HG02623 (cell line): ENCODE results near the gene CCDC200.
"Not testable (repeated sequence)": the region's sequence is repeated elsewhere in the genome, so short reads cannot be mapped to it uniquely, and the experiment has no call there.

Source experiments
- ATAC-seq: cut with Tn5 transposase; IDR thresholded peaks from one replicate; pipeline ENCODE4 v1.9.1; 2021; ENCODE audit warnings: moderate library complexity; ENCODE audit not compliant: unreplicated experiment

CCDC200 gene

DNA sequence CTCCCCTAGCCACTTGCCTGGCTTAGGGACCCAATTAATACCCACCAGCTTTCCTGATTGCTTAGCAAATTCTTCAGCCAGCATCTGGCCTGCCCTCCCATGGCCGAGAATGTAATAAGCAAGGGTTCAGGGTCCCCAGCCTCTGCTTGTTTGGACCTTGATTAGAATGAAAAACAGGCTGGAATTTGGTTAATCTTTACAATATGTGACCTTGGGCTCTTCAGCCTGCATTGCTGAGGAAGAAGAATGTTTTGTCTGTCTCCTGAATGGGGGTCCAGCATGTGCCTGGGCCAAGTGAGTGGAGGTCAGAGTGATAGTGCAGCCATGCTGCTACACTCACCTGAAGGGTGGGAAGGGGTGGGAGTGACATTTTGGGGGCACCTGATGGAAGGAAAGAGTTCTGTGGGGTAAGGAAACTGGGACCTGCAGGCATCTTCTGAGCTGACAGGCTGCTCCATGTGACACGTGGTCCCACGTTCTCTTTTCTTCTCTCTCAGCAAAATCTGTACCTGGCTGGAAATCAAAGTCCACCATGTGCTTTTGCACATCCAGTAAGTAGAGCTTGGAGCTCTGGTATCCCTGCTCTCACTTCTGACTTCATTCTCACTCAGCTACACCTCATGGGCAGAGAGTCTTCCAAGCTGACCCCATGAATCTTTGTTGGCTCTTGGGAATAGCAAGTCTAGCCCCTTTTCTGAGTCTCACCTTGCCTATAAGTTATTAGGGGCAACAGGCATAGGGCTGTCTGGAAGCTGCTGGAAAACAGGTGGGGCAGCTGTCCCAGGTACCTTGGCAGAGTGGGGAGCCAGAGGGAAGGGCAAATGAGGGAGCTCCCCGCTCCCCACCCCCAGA is 11.4 kb downstream of the CCDC200 start:
- no peak for ATAC-seq

- no peak for ATAC-seq
These were observed 12.1 kb downstream of the CCDC200 start for GRCh38 chr17:43216369-43216761.

GRCh38 chr17:43215341-43215740 is 13.1 kb downstream of the CCDC200 start:
- no peak for ATAC-seq

GRCh38 chr17:43213545-43213944 is 14.9 kb downstream of the CCDC200 start:
- ATAC-seq: no peak

DNA sequence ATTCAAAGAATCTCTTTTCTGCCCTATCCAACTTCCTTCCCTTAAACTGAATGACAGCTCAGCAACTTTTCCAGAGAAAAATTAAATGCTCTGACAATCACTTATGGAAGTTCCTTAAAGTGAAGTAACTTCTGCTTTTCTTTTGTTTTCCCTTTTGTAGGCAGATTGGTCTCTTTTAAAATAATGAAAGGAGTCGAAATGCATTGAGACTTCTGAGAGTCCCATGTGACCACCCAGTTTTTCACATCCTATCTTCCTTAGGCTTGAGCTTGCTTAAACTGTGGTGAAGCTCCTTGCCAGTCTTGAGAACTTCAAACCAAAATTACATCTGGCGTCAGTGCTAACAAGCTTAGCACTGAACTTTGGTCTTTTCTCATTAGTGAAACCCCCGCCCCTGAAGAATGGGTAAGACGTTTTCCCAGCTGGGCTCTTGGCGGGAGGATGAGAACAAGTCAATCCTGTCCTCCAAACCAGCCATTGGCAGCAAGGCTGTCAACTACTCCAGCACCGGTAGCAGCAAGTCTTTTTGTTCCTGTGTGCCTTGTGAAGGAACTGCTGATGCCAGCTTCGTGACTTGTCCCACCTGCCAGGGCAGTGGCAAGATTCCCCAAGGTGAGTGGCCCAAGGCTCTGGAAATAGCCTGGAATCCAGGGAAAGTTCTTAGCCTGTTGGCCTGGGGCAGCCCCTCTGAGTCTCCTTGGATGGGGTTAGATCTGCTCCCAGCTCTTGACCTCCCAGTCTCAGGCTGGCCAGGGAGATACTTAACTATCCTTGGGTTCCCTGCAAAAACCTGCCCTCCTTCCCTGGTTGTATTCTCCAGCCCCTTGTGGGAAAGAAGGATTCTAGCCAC is 15.6 kb downstream of the CCDC200 start:
- ATAC-seq: no peak

DNA sequence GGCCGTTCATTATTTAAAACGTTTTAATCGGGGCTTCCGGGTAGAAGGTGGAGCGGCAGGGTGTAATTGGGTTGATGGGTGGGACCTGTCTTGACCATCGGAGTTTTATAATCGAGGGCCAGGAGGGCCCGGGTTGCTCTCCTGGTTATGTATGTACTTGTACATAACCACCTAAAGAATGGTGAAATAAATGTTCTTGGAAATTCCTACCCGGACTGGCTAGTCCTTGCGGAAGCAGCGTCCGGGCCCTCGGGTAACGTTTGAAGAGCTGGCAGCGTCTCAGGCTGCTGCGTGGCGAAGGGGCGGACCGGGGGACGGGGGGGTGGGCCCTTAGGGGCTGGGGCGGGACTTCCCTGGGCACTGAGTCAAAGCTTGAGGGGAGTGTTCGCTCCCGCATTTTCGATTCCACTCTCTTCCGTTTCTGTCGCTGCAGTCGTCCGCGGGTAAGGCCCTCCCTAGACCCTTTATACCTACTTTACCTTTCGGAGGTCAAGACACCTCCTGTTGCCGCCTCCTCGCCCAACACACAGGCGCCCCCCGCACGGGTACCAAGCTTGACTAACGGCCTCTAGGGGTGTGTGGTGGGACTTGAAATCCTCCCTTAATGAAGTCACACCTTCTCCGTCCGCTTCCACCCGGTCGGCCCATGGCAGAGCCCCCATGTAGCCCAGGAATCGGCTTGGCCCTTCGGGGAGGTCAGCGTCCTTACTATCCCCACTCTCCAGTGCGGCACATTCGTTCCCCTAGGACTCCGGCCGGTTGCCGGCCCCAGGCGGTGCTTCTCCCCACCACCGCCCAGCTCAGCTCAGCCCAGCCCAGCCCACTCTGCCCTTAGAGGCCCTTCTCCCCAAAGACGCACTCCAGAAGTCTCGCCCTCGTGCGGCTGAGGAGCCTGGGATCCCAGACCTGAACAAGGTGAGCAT is 16.7 kb downstream of the CCDC200 start, which contains the start of gene TMEM106A:
Gene TMEM106A (plus strand): TSS at position 396 of the 923 bp plus-strand sequence. CDS start 1,167 bp downstream, outside the sequence.
- peak; percentile 71 for ATAC-seq

DNA sequence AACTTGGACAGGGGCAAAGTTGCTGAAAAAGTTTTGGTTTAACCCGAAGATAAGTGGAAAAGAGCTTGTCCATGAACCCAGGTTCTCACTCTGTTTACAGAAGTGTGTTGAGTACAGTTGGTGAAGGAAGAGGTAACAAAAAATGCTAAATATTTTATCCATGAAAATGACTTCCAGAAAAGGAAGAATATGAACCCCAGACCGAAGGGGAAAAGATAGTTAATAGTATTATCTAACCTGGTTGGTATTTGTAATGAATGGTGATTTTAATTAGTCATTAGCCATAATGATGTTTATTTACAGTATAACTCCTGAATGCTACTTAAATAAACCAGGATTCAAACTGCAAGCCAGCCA is 17.3 kb downstream of the CCDC200 start:
- ATAC-seq: no peak

DNA sequence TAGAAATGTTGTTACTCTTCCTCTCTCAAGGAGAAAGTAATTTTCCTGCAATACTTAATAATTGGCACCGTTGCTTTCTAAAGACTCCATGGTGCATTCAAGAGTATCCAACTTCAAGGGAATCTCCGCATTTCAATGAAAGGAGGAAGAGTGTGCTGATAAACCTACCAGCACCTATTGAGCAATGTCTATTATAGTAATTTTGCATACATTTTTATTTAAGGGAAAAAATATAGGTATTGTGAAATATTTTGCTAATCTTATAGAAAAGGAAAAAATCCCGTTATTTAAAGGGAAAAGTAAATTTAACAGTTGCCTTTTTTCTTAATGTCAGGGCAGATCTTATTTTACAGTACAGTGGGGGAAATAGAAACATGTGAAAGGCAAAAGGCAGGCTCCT is 17.8 kb downstream of the CCDC200 start:
- no peak for ATAC-seq

GRCh38 chr17:43203013-43203412 is 25.4 kb downstream of the CCDC200 start:
- not testable (repeated sequence) for ATAC-seq

- ATAC-seq: no peak
These were observed 28.3 kb downstream of the CCDC200 start for GRCh38 chr17:43200127-43200526.

DNA sequence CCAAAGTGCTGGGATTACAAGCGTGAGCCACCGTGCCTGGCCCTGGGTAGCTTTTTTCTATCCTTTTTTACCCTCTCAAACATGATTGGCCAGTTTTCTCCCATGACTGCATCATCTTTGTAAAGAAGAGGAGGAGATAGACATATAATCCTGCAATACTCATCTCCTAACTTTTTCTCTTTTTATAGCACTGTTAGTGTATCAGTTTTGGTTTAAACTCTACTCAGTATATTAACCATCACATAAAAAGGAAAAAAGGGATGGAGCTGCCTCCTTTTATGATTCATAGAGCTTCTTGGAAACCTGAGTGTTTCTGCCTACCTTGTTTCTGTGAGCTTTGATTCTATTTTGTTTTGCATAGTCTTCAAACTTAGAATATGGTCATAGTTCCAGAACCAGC is 28.8 kb downstream of the CCDC200 start:
- no peak for ATAC-seq

GRCh38 chr17:43193251-43193650 is 35.2 kb downstream of the CCDC200 start:
- no peak for ATAC-seq

GRCh38 chr17:43186656-43187055 is 41.8 kb downstream of the CCDC200 start:
- ATAC-seq: not testable (repeated sequence)

DNA sequence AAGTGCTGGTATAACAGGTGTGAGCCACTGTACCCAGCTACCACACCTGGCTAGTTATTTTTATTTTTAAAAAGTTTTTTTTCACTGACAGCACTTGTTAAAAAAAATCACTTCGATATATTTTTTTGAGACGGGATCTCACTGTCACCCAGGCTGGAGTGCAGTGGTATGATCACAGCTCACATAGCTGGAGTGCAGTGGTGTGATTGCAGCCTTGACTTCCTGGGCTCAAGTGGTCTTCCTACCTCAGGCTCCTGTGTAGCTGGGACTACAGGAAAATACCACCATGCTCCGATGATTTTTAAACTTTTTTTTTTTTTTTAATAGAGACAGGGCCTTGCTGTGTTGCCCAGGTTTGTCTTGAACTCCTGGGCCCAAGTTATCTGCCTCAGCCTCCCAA is 44.5 kb downstream of the CCDC200 start:
- no peak for ATAC-seq

DNA sequence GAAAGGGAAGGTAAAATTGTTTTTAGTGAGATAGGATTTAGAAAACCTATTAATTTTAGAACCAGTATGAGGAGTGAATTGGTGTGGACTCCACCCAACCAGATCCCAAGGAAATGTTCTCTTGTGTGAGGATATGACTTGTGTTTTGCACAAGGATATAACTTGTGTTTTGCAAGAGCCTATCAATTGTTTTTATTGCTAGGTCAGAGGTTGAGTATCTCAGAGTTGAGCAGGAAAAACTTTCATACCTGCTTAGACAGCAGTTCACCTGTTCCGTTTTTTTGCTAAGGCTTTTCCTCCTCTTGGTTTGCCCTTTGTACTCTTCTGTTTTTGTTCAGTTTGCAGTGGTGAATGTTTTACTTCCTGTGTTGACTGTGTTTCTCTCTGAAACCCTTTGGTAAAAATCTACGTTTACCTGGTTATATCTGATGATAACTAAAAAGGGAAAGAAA is 52.3 kb downstream of the CCDC200 start:
- no peak for ATAC-seq

DNA sequence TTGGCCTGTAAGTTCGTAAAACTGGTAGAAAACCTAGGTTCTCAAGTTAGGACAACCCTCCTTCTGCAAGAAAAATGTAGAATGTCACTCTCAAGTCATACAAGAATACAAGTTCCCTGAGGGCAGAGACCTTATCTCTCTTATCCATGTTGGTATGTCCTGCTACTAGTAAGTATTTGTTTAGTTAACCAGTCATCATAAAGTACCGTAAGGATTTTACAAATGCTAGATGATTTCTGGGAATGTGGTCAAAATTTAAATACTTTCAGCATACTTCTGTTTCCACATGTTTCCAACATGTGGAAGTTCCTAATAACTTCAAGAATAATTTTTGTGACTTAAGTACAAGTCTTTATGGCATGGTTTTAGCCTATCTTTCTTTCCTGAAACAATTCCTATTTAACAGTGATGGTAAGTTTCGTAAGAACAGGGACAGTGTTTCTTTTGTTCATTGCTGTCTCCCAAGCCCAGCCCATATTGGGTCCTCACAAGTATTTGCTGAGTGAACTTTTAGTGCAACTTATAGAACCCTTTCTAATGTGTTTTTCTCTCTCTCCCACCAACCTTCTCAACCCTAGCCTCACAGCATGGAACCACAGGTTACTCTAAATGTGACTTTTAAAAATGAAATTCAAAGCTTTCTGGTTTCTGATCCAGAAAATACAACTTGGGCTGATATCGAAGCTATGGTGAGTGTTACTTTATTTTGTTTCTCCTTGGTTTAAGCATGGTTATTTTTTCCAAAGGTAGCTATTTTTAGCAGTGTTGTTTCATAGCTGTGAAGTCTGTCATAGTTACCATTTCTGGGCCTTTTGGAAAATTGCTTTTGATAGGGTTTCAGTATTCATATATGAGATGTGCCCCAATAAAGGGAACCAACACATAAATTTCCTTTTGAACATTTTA is 53.0 kb downstream of the CCDC200 start:
- no peak for ATAC-seq

- no peak for ATAC-seq
These were observed 56.6 kb downstream of the CCDC200 start for GRCh38 chr17:43171586-43172487.
